ENCODE measurements around the gene CAVIN2. TPM values are rescaled to one million over a fixed set of nuclear protein-coding genes. Genes with fewer than 3 reads are reported as not detected.

The CAVIN2 gene
- total and polyA plus RNA-seq, 4 donors = 55.1 to 160 (median 104) TPM

GRCh38 chr2:191854382-191855372 is 7.8 kb upstream of the CAVIN2 start:
- TF ChIP-seq CTCF (IDR thresholded peaks at IDR 0.05; ENCODE audit: control extremely low read depth, extremely low read depth) = no peak
- no peak overlapping the region for H3K9ac ChIP-seq (ENCODE audit: insufficient read depth in 1 of 2, low read length in 2 of 2)
- ATAC-seq (ENCODE audit: insufficient read depth, low FRiP score) = no peak

GRCh38 chr2:191853843-191854242 is 7.0 kb upstream of the CAVIN2 start:
- H3K27me3 ChIP-seq (ENCODE audit: control insufficient read depth in 3 of 3, insufficient read depth in 3 of 3, low read length in 2 of 3) = no peaks in the 10 kb centered on the region
- H3K9ac ChIP-seq (ENCODE audit: insufficient read depth in 1 of 2, low read length in 2 of 2) = no peak overlapping the region
- no peak overlapping the region for H3K27ac ChIP-seq (ENCODE audit: low read depth in 1 of 2, low read length in 1 of 2)
- no peaks in the 10 kb centered on the region for H3K9me3 ChIP-seq (ENCODE audit: control insufficient read depth in 4 of 4, insufficient read depth in 3 of 4, low read length in 3 of 4)
- no peak for TF ChIP-seq CTCF (IDR thresholded peaks at IDR 0.05; ENCODE audit: control extremely low read depth, extremely low read depth)
- H3K36me3 ChIP-seq (ENCODE audit: control insufficient read depth in 4 of 4, insufficient read depth in 4 of 4, low read length in 4 of 4) = no peaks in the 10 kb centered on the region
- no peak for ATAC-seq (ENCODE audit: insufficient read depth, low FRiP score)
- peaks cover 0 to 18% (median 0%) of the 10 kb centered on the region in 5 donors for H3K4me1 ChIP-seq (ENCODE audit: control insufficient read depth in 5 of 5, insufficient read depth in 5 of 5, low read length in 5 of 5)
- no peak overlapping the region for H3K4me3 ChIP-seq
- no peak for DNase-seq
- 14 to 51% methylated on average over 4 of the region's 4 CpGs for WGBS, 2 donors

More at GRCh38 chr2:191854382-191855372, 7.8 kb upstream of the CAVIN2 start:
- Histone ChIP-seq H3K36me3 (ENCODE audit: control insufficient read depth in 4 of 4, insufficient read depth in 4 of 4, low read length in 4 of 4) (no peaks in the 10 kb centered on the region), H3K4me1 (ENCODE audit: control insufficient read depth in 5 of 5, insufficient read depth in 5 of 5, low read length in 5 of 5) (peaks cover 0 to 15% (median 0%) of the 10 kb centered on the region in 5 donors), H3K4me3 (no peak overlapping the region), H3K27me3 (ENCODE audit: control insufficient read depth in 3 of 3, insufficient read depth in 3 of 3, low read length in 2 of 3) (no peaks in the 10 kb centered on the region), H3K27ac (ENCODE audit: low read depth in 1 of 2, low read length in 1 of 2) (peak overlapping the region in 1 of 2 donors; percentile 50), H3K9me3 (ENCODE audit: control insufficient read depth in 4 of 4, insufficient read depth in 3 of 4, low read length in 3 of 4) (no peaks in the 10 kb centered on the region)
- 71 to 76% methylated on average over 6 of the region's 6 CpGs for WGBS, 2 donors
- peak in 1 of 3 donors; percentile 29 for DNase-seq

DNA sequence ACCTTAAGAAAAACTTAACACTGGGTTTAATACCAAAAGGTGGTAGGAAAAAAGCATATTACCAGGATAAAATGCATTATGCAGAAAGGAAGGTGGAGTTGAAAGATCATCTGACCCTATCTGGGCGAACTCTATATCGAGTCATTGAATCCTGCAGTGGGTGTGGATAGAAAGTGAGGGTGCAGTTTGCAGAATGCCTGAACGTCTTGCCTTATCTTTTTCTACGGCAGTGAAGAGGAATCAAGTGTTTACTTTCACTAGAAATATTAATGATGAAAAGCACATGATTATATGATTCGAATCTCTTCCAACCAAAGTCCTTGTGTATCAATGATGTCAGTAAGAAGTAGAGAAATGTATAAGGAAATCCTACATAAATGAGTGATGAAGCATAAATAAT is 4.3 kb upstream of the CAVIN2 start:
- H3K9me3 ChIP-seq (ENCODE audit: control insufficient read depth in 4 of 4, insufficient read depth in 3 of 4, low read length in 3 of 4) = no peaks in the 10 kb centered on the region
- H3K9ac ChIP-seq (ENCODE audit: insufficient read depth in 1 of 2, low read length in 2 of 2) = no peak overlapping the region
- no peaks in the 10 kb centered on the region for H3K27me3 ChIP-seq (ENCODE audit: control insufficient read depth in 3 of 3, insufficient read depth in 3 of 3, low read length in 2 of 3)
- H3K36me3 ChIP-seq (ENCODE audit: control insufficient read depth in 4 of 4, insufficient read depth in 4 of 4, low read length in 4 of 4) = no peaks in the 10 kb centered on the region
- no peak for TF ChIP-seq CTCF (IDR thresholded peaks at IDR 0.05; ENCODE audit: control extremely low read depth, extremely low read depth)
- H3K4me3 ChIP-seq = no peak overlapping the region
- ATAC-seq (ENCODE audit: insufficient read depth, low FRiP score) (no peak), DNase-seq (no peak)
- H3K4me1 ChIP-seq (ENCODE audit: control insufficient read depth in 5 of 5, insufficient read depth in 5 of 5, low read length in 5 of 5) = peaks cover 2 to 21% (median 12%) of the 10 kb centered on the region in 5 donors
- WGBS, 2 donors = 53 to 80% methylated on average over 5 of the region's 5 CpGs
- H3K27ac ChIP-seq (ENCODE audit: low read depth in 1 of 2, low read length in 1 of 2) = no peak overlapping the region

Data from lung (tissue), 12 donors.